HG02759 (cell line): ENCODE results near the gene ADAMTS20.
A peak's percentile ranks its signal among the peaks of the same experiment; 100 is the strongest.

ENCODE experiments used
- ATAC-seq: cut with Tn5 transposase; IDR thresholded peaks from one replicate; pipeline ENCODE4 v1.9.1; 2021; ENCODE audit warnings: mild to moderate bottlenecking, moderate library complexity; ENCODE audit not compliant: unreplicated experiment

Gene ADAMTS20

DNA sequence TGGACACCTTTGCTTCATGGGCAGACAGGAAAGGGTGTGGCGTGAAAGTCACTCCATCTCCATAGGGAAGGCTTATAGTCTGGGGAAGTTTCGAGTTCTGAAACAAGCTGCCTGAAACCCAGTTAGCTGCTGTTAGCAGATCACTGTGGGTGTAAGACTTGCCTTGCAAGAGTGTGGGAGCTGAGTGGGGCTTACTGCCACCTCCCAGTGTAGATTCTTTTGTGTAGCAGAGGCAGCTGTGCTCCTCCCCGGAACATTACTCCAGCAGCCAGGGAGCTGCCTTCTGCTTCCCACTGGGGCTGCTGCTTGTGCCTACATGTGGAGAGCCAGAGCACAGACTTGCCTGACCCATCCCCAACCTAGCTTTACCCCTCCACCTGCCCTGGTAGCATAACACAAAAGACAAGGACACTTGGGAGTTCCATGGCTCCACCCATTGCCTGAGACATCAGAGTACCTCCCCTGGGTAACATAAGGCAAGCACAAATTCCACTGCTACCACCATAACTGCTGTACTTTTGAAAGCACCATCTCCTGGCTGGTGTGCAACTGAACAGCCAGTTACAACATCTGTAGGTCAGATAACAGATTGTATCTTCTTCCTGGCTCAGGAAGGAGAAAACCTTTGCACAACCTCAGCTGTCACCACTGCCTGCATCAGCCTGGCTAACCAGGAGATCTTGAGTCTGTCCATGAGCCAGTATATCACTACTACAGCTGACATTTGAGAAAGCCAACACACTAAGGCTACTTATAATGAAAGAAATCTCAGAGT lies 69.5 kb downstream of the ADAMTS20 start:
- no peak for ATAC-seq

DNA sequence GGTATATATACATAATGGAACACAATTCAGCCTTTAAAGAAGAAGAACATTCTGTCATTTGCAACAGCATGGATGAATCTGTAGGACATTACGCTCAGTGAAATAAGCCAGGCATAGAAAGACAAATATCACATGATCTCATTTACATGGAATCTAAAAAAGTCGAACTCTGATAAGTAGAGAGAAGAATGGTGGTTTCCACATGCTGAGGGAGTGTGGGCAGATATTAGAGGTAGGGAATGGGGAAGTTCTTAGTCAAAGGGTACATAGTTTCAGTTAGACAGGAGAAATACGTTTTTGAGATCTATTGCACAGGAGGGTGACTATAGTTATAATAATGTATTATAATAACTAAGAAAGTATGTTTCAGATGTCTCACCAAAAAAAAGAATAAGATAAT lies 71.4 kb downstream of the ADAMTS20 start:
- ATAC-seq = no peak

DNA sequence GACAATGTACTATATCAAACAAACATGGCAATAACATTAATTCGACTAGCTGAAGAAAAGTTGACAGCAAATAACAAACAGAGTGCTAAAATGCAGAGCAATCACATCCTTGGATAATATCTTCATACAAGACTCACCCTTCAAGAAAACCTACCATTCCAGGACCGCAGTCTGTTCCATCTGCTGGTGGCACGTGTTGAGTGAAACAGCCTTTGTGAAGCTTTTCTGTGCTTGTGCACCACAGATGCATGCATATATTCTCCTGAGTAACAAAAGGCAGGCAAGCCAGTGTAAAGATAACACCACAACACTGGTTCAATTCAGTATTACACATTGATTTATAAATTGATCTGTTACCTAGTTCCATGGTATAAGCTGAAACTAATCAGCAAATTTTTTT lies 89.3 kb downstream of the ADAMTS20 start:
- no peak for ATAC-seq

DNA sequence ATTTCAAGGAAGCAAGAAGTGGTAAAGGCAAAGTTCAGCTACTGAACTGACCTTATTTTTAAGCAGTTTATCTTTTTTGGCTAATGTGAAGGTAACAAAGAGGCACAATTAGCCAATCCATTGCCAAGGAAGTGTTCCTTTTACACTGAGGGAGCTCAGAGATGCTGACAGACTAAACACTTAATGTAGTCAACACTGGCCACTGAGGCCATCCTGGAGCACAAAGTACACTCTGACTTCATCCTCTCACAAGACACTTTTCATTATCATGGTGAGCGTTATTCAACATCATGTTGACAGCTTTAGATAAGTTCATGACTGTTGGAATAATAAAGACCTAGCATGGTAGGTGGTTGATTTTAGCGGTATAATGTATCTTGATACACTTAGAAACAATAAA lies 89.9 kb downstream of the ADAMTS20 start:
- no peak for ATAC-seq

DNA sequence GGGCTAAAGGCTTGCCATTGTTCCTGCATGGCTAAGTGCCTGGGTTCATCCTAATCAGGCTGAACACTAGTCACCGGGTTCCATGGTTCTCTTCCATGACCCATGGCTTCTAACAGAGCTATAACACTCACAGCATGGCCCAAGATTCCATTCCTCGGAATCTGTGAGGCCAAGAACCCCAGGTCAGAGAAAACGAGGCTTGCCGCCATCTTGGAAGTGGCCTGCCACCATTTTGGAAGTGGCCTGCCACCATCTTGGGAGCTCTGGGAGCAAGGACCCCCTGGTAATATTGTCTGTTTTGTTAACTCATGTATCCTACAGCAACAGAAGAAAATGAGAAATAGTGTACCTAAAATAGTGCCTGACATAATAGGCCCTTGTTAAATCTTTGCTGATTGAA lies 92.7 kb downstream of the ADAMTS20 start:
- ATAC-seq = no peak

DNA sequence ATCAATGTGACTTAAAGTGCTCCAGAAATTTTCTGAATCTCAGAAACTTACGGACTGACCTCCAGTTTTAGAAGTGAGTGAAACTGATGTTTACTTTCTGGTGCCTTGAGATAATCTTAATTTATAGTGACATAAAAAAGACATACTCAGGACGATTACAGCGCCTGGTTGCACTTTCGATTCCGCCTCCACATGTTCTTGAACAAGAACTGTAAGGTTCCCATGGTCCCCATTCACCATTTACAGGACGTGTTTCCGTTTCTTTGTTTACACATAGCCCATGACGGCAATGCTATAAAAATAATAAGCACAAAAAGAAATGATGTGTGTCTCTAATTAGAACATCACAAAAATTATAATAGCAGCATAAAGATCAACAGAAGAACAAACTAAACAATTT lies 98.2 kb downstream of the ADAMTS20 start:
- ATAC-seq = no peak

DNA sequence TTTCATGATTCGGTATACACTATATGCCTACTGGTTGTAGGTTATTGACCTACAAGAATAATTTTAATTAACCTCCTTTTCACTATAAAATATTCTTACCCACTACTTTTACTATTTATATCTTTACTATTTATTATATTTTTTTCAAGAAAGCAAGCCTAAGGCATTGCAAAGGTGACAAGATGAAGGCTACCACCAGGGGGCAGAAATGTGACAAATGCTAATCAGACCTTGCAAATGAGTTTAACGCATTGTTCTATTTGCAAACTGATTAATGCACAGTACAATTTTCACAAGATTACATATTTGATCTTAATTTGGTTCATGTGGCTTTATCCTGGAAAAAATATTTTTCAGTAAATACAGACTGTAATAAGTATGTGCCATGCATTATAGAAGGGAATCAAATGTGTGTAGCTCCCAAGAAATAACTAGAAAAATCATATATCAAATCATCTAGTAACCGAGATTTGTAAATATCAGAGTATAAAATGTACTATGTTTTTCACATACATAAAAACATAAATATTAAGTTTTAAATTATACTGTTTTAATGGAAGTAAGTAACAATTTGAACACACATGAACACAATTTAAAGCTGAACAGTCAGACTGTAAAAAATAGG lies 107.0 kb downstream of the ADAMTS20 start:
- ATAC-seq = peak; percentile 71

- ATAC-seq = no peak
Observed at GRCh38 chr12:43436597-43436996, 115.4 kb downstream of the ADAMTS20 start.

DNA sequence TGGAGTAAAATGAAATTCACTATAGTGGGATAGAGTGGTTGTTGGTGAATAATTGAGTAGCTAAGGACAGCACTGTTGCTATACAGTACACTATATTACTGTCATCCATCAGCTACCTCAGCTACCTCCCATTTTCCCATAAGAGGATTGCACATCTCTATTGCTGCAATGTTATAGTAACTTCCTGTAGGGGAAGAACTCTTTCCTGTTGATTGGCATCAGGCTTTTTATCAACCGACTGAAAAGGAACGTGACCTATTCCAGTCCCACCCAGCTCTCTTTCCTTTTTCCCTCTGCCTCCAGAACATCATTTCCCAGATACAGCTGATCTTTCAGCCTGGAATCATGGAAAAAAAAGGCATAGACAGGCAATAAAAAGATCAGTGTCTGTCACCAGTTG lies 117.4 kb downstream of the ADAMTS20 start:
- ATAC-seq = no peak

DNA sequence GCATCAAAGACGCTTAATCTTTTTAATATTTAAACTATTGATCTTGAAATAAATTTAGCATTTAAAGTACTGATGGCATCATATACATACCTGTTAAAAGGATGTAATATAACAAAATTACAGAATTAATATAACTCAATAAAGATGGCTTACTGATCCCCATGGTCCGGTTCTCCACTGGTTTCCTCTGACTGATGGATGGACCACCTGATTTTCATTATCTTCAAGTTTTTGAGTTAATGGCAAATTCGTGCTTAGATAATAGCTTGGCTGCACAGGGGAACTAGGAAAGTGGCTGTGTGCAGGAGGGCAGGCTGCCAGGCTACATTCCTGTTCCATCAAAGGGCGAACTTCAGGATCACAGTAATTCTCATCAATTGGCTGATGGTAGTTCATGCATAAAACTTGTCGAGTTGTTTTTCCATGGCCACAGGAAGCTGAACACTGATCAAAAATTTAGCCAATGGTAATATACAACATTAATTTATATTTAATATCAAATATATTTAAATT lies 123.9 kb downstream of the ADAMTS20 start:
- no peak for ATAC-seq

GRCh38 chr12:43425361-43425760 lies 126.6 kb downstream of the ADAMTS20 start:
- no peak for ATAC-seq

DNA sequence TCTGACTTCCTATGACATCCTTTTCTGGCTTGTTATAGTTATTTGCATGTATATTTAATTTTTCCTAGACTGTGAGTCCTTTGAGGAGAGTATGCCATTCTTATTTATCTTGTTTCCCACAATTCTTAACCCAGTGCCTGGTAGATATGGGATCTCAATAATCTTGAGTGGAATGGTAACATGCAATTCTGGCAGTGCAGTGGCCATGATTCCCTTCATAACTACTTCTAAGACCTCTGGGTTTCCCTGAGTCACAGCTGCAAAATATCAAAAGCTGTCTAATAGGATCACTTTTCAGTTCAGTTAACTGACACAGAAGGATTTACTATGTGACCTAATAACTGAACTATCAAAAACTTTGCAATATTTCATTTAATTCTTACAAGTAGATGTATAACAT lies 135.0 kb downstream of the ADAMTS20 start:
- no peak for ATAC-seq

GRCh38 chr12:43407816-43408645 lies 144.0 kb downstream of the ADAMTS20 start:
- ATAC-seq = peak; percentile 82

- ATAC-seq = no peak
Observed at GRCh38 chr12:43406801-43407200, 145.2 kb downstream of the ADAMTS20 start.

GRCh38 chr12:43402436-43402835 lies 149.6 kb downstream of the ADAMTS20 start:
- ATAC-seq = no peak

DNA sequence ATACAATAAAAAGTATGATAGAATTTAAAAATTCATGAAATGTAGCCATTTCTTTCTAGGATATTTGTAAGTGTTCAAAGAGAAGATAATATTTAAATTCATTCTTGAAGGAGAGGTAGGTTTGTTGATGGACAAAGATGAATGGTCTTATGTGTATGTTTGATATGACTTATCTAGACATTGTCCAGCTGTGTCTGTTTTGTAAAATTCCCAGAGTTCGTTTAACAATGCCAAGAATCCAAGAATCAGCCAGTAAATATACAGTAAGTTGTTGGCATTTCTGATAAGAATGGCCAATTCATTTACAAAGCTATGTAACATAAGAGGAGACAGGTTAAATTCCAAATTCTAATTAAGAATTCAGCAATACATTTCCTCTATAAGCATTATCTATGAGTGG lies 150.9 kb downstream of the ADAMTS20 start:
- no peak for ATAC-seq

DNA sequence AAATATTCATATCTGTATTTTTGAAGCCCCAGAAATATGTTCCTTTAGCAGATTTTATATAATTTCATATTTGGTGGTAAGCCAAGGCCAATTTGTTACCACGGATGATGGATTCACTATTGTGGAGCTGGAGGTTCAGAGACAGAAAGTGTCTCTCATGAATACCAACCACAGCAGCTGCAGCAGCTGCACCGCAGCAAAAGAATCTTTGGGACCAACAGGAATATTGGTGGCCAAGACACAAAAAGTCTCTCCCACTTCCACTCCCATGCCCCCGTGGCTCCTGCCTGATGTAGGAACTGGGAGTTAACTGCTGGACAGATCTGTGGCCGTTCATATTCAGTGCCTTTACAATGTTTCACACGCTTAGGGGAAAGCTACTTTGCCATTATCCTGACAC lies 155.3 kb downstream of the ADAMTS20 start:
- ATAC-seq = no peak

DNA sequence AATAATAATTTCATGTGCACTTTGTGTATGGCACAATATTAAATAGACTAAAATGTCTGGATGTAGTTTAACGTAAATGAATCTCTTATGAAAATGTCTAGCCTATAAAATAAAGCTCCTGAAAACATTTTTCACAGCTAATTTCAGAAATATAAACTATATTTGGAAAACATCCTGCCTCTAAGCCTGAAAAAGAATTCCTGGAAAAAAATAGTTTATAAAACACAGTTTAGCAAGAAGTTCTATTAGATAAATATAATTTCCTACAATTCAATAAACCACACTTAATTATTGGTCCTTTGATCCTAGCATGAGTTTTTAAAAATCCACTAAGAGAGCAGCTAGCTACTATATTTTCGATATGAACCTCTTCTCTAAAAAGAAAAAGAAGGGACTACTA lies 159.9 kb downstream of the ADAMTS20 start:
- ATAC-seq = no peak

- no peak for ATAC-seq
Observed at GRCh38 chr12:43381879-43382278, 170.1 kb downstream of the ADAMTS20 start.

- no peak for ATAC-seq
Observed at GRCh38 chr12:43378448-43378847, 173.6 kb downstream of the ADAMTS20 start.

DNA sequence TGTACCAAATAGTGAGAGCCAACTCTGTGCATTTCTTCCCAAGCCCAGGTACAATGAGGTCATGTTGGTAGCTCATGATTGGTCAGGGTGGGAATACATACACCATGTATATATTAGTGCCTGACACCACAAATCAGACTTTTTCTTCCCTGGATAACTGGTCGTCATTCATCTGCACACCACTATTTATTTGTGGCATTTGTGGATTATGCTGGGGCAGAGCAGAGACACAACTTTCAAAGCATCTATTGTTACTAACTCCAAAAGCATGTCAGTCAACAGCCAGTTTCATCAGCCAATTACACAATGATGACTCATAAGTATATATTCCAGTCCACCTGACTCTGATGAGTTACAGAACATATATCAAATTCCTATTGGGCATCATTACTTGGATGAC lies 181.7 kb downstream of the ADAMTS20 start:
- no peak for ATAC-seq
